ENCODE results near the gene TULP3.

DNA sequence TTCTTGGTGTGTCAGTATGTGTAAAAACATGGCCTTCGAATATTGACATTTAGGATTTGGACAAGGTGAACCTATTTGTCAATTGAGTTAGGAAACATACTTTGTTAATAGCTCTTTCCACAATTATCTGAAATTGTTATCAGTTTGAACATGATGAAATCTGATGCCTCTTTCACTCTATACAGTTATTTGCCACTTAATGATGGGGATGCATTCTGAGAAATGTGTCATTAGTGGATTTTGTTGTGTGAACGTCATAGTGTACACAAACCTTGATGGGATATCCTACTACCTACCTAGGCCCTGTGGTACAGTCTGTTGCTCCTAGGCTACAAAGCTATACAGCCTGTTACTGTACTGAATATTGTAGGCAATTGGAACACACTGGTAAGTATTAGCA lies 4.8 kb downstream of the TULP3 start:
- TF ChIP-seq, protein P1, sequence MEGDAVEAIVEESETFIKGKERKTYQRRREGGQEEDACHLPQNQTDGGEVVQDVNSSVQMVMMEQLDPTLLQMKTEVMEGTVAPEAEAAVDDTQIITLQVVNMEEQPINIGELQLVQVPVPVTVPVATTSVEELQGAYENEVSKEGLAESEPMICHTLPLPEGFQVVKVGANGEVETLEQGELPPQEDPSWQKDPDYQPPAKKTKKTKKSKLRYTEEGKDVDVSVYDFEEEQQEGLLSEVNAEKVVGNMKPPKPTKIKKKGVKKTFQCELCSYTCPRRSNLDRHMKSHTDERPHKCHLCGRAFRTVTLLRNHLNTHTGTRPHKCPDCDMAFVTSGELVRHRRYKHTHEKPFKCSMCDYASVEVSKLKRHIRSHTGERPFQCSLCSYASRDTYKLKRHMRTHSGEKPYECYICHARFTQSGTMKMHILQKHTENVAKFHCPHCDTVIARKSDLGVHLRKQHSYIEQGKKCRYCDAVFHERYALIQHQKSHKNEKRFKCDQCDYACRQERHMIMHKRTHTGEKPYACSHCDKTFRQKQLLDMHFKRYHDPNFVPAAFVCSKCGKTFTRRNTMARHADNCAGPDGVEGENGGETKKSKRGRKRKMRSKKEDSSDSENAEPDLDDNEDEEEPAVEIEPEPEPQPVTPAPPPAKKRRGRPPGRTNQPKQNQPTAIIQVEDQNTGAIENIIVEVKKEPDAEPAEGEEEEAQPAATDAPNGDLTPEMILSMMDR (conservative IDR thresholded peaks at IDR 0.05 in 1 of 2, IDR thresholded peaks at IDR 0.05 in 1 of 2; ENCODE audit: low read depth in 1 of 2, low read length in 2 of 2), result no peak
- TF ChIP-seq EZH2 (IDR thresholded peaks at IDR 0.05; ENCODE audit: low read length, missing control alignments), result no peak
